HG02642 (cell line): ENCODE measurements around the gene ZNF658.
"Not testable (repeated sequence)": the region's sequence is repeated elsewhere in the genome, so short reads cannot be mapped to it uniquely, and the experiment has no call there.

Source experiments
- ATAC-seq: cut with Tn5 transposase; IDR thresholded peaks from one replicate; pipeline ENCODE4 v1.9.1; 2021; ENCODE audit warnings: mild to moderate bottlenecking; ENCODE audit not compliant: unreplicated experiment, poor library complexity

The ZNF658 gene

GRCh38 chr9:66900490-66901131 lies at the start of gene ZNF658:
TSS of gene ZNF658 (plus strand) at chr9:66900725. CDS start at chr9:66903562, 2,837 bp downstream.
- peak; percentile 99 for ATAC-seq

GRCh38 chr9:66861732-66862131 lies 38.8 kb upstream of the ZNF658 start:
- not testable (repeated sequence) for ATAC-seq

GRCh38 chr9:66868660-66869059 lies 31.9 kb upstream of the ZNF658 start:
- not testable (repeated sequence) for ATAC-seq

- peak; percentile 64 for ATAC-seq
These were observed 19.9 kb upstream of the ZNF658 start for GRCh38 chr9:66880605-66881004.

- not testable (repeated sequence) for ATAC-seq
These were observed 18.7 kb upstream of the ZNF658 start for GRCh38 chr9:66881847-66882246.

GRCh38 chr9:66890334-66890733 lies 10.2 kb upstream of the ZNF658 start:
- ATAC-seq, result peak; percentile 79

- ATAC-seq, result peak; percentile 20
These were observed 616 bp downstream of the ZNF658 start for GRCh38 chr9:66901141-66901540.

- ATAC-seq, result not testable (repeated sequence)
These were observed 9.0 kb downstream of the ZNF658 start for GRCh38 chr9:66909560-66909959.

GRCh38 chr9:66920072-66920471 lies 19.5 kb downstream of the ZNF658 start:
- not testable (repeated sequence) for ATAC-seq

- not testable (repeated sequence) for ATAC-seq
These were observed 35.8 kb downstream of the ZNF658 start for GRCh38 chr9:66936194-66936870.

- ATAC-seq, result not testable (repeated sequence)
These were observed 37.1 kb downstream of the ZNF658 start for GRCh38 chr9:66937662-66938061.

GRCh38 chr9:66938322-66938721 lies 37.8 kb downstream of the ZNF658 start:
- ATAC-seq, result not testable (repeated sequence)

- ATAC-seq, result not testable (repeated sequence)
These were observed 39.6 kb downstream of the ZNF658 start for GRCh38 chr9:66939878-66940830.

GRCh38 chr9:66942400-66943155 lies 42.1 kb downstream of the ZNF658 start:
- not testable (repeated sequence) for ATAC-seq

GRCh38 chr9:66952576-66952975 lies 52.1 kb downstream of the ZNF658 start:
- not testable (repeated sequence) for ATAC-seq
